HG03039 (cell line): ENCODE results near the gene NRF1.

Experiments
- ATAC-seq: cut with Tn5 transposase; IDR thresholded peaks from one replicate; pipeline ENCODE4 v1.9.1; 2021; ENCODE audit warnings: mild to moderate bottlenecking, moderate library complexity; ENCODE audit not compliant: unreplicated experiment

NRF1 gene

DNA sequence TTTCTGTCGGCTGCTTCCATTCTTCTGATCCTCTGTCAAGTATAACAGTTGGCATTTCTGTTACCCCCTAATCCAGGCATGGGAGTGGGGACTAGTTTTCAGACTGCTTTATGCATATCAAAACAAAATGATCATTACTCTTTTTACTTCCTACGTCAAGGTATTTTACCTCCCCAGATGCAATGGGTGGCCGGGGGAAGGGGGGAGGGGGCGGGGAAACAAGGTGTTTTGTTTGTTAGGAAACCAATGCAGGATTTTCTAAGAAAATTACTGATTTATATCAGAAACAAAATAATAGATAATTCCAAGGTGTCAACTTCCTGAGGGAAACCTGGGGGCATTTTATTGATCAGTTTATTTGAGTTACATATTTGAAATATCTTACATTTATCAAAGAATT, 66.3 kb downstream of the NRF1 start:
- ATAC-seq, result no peak

DNA sequence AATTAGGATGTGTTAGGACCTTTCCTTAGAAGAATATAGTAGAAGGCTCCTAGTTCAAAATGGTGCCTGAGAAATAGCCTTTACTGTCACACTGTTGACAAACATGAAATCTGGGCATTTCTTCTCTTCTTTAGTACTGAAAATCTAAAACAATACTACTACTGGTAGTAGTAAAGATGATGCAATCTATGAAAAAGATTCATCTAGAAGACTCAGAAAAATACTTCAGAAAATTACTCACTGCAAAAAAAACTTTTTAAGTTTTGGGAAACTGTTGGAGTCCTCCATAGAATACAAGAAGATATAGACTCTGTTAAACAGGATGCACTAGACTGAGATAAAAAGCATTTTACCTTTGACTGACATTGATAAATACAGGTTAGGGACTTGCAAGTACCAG, 67.1 kb downstream of the NRF1 start:
- ATAC-seq, result no peak

DNA sequence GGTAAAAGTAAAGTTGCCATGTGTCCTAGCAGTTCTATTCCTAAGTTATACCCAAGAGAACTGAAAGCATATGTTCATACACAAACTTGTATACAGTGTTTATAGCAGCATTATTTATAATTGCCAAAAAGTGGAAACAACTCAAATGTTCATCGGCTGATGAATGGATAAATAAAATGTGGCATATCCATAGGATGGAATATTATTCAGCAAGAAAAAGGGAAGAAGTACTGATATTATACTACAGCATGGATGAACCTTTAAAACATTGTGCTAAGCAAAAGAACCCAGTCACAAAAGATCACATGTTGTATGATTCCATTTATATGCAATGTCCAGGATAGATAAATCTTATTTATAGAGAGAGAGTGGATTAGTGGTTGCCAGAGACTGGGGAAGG, 68.9 kb downstream of the NRF1 start:
- ATAC-seq, result no peak

DNA sequence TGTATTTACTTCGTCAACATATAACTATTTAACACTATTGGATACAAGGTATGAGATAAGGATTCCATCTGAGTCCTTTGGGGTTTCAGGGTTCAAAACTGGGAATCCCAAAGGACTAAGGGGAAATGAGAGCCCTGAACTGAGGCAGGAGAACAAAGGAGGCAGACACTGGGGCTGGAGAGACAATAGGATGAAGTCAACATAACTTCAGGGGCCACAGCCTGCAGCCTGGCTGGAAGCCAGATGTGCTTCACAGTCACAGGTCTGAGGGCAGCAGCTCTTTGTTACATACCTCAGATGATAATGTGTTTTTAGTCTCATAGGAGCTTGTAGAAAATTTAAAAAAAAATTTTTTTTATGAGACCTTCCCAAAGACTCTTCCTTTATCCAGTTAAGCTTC, 73.3 kb downstream of the NRF1 start:
- no peak for ATAC-seq

DNA sequence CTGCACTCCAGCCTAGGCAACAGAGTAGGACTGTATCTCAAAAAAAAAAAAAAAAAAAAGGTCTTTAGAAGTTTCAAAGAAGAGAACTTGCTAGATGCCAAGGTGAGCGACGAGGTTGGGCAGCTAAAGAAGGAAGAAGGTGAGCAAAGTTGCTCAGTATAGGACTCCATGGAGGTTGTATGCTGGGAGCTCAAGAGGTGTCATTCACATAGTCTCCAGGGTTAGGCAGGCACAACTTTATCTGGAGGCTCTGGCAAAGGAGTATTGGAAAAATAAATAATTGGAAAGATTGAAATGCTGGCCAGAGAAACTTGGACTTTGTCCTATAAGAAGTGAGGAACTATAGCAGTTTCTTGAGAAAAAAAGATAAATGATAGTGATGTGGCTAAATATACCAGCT, 74.5 kb downstream of the NRF1 start:
- no peak for ATAC-seq

DNA sequence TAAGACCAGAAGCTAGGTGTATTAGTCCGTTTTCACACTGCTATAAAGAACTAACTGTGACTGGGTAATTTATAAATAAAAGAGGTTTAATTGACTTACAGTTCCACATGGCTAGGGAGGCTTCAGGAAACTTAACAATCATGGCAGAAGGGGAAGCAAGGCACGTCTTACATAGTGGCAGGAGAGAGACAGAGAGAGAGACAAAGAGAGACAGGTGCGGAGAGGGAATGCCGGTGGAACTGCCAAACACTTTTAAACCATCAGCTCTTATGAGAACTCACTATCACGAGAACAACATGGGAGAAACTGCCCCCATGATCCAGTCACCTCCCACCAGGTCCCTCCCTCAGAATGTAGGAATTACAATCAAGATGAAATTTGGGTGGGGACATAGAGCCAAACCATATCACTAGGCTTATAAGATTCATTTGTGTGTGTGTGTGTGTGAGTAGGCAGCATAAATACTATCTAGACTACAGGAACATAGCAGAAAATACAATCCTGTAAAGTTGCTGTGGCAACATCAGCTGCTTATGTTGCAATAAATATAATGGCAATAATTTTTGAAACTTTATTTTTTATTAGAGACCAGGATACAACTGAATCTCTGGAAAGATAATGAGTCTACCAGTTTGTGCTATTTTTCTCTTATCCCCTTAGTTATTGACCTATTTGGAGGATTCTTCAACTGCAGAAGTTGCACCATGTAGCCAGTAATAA, 77.1 kb downstream of the NRF1 start:
- no peak for ATAC-seq

DNA sequence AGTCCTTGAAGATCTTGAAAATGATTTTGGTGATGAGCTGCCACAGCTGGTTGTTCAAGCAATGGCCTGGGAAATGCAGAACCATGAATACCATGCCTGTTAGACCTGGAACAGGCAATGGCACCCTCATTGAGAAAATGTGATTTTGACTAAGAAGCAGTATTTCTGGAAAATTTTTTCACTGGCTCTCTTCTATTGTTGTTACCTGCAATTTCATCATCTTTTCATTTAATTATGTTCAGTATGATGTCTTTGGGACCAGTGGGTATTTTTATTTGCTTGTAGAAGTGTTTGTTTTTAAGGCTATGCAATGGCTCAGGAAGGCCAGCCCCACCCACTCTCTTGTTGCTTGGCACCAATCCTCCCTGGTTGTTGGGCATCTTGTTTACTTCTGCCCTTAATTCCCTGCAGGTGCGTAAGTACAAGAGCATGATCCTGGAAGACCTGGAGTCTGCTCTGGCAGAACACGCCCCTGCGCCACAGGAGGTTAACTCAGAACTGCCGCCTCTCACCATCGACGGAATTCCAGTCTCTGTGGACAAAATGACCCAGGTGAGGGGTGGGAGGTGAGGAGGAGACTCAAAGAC, 78.6 kb downstream of the NRF1 start:
- no peak for ATAC-seq

DNA sequence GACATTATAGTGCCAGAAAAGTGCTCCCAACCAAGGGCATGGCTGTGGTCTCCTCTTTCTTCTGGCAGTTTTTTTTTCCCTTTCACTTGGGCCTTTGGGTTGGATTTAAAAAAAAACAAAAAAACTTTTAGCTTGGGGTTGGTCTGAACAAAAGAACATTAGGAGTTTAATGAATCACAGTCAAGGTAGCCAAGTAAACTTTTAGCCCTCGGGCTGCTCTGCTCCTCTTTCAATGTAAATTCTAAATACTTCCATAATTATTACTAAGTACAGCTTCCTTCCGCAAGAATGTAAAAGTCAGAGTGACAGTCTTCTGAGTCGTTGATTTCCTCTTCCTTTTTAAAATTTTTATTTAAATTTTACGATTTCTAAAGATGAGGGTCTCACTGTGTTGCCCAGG, 79.2 kb downstream of the NRF1 start:
- no peak for ATAC-seq

DNA sequence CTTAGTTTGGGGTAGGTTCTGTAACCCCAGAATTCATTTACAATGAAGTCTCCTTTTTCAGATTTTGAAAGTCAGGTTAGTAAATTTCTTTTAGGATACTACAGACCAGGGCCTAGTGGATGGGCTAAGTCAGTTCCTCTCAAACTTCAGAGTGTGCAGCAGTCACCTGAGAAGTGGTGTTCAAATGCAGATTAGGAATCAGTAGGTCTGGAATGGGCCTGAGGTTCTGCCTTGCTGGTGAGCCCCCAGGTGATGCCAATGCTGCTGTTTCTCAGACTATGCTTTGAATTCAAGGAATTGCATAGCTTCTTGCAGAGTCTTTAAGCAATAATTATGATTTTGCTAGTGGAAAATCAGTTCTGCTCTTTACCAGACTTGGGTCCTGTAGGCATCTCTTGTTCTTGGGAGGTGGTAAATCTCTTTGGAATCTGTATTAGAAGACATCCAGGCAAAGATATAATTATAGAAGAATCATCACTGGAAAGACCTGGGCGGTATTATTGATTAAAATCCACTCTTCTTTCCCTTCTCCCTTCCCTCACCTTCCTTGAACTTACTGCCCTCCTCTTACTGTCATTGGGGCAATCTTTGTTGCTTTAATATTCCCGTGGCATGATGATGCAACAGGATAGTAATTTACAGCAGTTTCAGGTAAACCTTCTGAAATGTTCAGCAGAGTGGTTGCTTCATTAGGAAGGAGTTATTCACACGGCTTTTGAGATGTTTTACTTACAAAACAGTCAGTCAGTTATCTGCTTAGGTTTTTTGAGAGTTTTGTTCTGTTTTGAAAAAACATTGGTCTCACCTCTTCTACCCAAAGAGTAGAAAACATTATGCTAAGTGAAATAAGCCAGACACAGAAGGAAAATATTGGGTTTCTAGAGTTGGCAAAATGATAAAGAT, 87.2 kb downstream of the NRF1 start:
- no peak for ATAC-seq

DNA sequence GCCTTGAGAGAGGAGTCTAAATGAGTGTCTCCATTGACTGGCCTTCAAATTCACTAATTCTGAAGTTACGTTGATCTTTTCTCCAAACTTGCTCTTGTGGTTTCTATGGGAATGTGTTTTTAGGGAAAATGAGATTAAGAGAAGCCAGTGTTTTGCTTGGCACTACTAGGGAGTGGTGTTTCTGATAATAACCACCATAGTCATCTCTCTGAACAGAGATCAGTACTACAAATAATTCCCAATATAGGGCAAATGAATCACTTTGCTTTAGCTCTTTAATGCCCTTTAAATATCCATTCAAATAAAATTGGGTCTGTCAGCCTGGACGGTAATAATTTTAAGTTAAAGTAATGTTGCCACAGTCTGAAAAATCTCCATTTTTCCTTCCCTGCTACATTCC, 90.8 kb downstream of the NRF1 start:
- no peak for ATAC-seq

DNA sequence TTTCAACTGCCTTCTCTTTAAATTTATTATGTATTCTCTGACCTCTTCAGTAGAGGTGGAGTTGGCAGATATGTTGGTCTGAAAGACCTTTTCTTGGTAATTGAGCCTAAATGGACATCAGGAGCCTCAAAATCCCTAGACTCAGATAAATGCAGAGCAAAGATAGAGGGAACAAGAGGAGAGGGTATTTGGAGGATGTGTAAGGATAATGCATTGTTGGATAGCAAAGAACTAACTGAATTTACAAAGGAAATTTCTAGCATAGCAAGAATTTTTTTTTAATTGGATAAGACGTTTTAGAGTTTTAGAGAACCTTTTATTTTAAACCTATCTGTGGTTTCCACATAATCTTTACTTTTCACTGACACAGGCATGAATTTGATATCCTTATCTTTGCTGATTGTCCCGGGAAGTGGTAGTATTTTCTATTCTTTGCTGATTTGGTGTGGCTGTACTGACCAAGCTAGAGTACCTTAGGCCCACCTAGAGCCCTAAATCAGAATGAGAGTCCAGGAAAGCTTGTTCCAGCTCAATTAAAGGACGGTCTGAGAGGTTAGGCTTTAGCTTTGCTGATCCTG, 91.3 kb downstream of the NRF1 start:
- ATAC-seq, result no peak

DNA sequence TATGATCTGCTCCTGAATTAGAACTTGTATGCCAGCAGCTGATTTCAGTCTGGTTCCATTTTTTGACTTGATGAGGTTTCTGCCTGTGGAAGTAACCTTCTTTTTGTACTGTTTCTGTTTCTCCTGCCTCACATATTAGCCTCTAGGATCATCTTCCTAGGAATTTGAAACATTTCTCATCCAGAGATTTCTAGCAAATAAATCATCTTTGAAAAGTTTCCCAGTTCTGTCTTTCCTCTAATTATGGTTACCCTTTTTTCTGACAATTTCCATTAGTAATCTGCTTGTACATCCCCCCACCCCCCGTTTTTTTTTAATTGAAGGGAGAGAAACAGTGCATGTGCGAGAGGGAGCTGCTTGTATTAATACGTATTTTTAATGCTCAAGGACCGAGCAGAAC, 92.2 kb downstream of the NRF1 start:
- ATAC-seq, result no peak

DNA sequence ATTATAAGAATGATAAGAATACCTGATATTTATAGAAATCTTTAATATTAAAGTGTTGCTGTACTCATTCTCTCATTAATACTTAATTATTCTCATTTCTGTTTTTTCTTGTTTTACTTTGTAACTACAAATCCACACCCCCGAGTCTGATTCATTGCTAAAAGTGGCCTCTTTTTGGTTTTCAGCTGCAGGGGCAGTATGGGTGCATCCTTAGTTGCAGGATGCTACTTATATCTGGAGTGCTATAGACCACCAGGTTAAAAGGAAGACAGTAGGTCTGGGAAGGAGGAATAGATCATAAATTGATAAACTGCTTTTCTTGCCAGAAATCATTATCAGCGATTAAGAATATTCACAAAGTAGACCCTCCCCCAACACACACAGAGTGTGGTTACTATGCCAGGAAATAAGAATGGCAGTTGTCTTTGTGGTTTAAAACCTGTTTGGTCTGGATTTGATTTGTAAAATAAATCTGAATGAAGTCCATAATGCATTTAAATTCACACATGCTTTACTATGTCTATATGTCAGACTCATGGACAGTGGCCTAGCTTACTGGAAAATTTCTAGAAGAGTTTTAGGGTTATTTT, 96.5 kb downstream of the NRF1 start:
- ATAC-seq, result no peak

DNA sequence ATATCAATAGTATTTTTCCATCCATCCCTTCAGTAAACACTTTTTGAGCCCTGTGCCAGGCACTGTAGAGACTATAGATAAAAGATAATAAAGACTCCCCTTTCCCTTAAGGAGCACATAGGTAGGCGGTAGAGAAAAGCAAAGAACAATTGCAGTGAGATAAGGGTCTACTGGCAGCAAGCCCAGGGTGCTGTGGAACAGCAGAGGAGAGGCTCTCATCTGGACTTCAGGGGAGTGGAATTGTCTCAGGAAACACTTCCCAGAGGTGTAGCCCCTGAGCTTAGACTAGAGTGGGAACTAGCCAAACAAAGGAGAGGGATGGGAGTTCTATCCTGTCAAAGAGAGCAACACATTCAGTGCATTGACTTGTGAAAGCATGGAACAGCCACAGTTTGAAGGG, 102.0 kb downstream of the NRF1 start:
- no peak for ATAC-seq

DNA sequence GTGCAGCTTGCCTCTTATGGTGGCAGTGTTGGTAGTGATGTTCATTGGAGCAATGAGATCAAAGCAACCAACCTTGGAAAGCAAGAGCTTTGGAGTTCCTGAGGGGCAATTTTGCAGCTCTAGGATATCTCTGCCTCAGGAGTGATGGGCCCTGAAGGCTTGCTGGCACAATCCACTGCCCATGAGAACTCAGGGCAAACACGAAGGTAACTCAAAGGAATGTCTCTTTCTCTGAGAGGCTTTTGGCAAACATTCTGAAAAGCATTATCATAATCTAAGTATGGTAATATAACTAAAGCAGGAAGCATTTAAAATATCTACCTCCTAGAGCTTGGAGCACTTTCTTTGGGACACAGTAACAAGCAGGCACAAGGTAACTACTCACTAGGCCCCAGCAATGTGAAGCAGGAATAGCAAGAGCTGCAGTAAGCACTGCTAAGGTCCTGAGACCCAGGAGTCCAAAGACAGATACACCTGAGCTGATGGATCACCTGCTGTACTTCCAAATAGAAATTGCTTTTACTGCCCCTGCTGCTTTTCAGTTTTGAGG, 103.1 kb downstream of the NRF1 start:
- no peak for ATAC-seq

DNA sequence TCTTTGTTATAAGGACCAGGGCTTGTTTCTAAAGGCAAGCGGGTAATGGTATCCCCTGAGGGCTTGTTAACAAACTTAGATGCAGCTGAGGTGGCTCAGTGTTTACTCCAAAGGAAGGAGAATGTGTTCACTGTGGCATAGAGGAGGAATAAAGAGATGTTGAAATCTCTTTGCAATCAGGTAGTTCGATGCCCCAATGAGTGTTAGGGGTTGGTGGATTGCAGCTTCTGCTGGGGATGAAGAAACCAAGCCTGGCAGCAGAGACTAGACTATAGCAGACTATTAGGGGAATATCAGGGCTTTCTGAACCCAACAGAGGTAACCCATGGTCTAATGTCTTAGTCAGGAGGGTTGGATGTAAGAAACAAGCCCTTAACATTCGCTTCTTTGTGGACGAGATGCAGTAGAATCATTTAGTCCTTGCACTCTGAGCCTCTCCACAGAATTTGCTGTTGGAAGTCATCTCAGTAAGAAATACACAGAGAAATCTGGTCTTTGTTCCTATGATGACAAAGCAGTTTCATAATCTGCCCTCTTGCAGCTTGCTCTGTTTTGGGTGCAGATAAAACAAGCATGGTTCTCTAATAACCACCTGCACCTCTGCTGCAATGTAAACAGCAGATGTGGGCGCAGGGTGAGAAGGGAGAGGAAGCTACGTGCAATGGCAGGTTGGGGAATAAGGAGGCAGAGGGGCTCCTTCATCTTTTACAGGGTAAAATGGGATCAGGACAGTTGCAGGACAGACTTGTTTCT, 108.6 kb downstream of the NRF1 start:
- no peak for ATAC-seq

DNA sequence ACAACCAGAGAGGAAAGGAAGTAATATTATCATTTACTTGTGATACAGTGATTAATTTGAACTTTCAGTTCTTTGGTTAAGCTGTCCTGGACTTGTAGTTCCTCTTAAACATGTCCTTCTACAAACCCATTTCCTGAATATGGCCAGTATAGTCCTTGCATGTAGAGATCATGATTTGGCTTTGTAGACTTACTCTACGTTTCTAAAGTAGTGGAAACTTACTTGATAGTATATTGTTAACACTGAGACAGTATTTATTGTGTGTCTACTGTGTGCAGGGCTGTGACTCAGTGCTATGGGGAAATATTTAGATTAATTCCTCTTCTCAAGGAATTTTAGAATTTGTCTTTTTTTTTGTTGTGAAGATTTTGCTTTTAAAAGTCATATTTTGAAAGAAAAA, 109.5 kb downstream of the NRF1 start:
- no peak for ATAC-seq

DNA sequence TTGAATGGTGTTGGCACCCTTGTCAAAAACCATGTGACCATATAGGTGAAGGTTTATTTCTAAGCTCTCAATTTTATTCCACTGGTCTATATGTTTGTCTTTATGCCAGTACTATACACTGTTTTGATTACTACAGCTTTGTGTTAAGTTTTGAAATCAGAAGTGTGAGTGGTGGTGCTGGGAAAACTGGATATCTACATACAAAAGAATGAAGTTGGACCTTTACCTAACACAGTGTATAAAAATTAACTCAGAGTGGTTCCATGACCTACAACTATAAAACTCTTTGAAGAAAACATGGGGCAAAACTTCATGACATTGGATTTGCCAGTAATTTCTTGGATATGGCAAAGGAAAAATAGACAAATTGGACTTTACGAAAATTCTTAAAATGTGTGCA, 112.2 kb downstream of the NRF1 start:
- no peak for ATAC-seq

DNA sequence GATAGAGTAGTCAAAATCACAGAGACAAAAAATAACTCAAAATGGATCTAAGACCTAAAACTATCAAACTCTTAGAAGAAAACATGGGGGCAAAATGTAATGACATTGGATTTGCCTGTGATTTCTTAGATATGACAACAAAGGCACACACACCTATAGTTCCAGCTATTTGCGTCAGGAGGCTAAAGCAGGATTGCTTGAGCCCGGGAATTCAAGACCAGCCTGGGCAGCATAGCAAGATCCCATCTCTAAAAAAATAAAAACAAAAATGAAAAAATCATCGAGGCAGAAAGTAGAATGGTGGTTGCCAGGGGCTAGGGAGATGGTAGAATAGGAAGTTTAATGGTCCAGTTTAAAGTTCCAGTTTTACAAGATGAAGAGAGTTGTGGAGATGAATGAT, 113.3 kb downstream of the NRF1 start:
- ATAC-seq, result no peak

DNA sequence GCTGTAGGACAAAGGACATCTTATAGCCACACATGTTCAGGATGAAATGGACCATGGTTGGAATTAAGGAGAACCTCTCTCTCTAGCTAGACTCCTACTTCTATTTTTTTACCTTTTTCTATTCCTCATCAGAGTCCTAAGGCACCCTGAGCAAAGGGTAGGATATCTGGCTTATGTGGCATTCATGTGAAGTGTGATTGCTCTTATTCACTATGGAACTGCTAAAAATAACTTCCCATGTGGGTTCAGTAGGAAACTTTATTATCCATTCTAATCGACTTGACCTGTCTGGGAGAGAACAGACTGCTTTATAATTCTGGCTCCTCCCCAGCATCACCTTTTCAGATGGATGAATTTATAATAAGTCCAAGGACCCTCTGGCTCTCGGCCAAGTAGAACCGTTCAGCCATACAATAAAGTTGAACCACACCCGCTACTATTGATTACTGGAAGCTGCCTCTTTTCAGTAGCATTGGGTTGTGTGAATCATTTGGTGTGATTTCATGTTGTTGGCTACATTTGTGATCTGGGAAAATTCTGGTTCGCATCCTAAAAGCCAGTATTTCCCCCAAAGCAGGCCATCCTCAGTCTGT, 117.5 kb downstream of the NRF1 start:
- no peak for ATAC-seq
